ENCODE measurements around the gene TPX2. TPM values are rescaled to one million over a fixed set of nuclear protein-coding genes. Genes with fewer than 3 reads are reported as not detected.

Gene TPX2
- total and polyA plus RNA-seq, 2 donors (not counting 1 experiment from before 2014, with no cell fraction given) = 0.30 to 0.31 TPM

DNA sequence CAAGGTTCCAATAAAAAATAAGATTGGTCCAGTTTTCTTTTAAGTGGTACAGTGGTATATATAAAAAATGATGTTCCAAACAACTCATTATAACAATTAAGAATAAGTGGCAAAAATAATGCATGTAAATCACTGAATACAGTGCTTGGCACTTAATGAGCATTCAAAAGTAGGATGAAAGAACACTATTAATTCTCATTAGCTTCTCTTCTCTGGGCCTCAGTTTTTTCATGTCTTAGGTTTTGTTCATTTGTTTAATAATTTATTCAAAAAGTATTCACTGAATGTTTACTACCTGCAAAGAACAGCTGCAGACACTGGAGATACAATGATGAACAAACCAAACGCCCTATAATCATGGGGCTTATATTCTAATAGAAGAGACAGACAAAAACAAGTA lies 37.5 kb upstream of the TPX2 start:
- Histone ChIP-seq H3K9me3 (ENCODE audit: control extremely low read depth in 1 of 3, control insufficient read depth in 2 of 3, insufficient read depth in 1 of 3, low read length in 2 of 3) (no peaks in the 10 kb centered on the region), H3K27me3 (replicated peaks in 1 of 4; ENCODE audit: control extremely low read depth in 1 of 4, control insufficient read depth in 3 of 4, insufficient read depth in 4 of 4, low read length in 3 of 4) (no peaks in the 10 kb centered on the region), H3K79me2 (ENCODE audit: control insufficient read depth, insufficient read depth, low read length) (peaks cover 48% of the 10 kb centered on the region), H3K9ac (ENCODE audit: low read length) (no peak overlapping the region), H3K27ac (ENCODE audit: low read length in 2 of 2) (no peak overlapping the region), H3K4me3 (ENCODE audit: control extremely low read depth in 1 of 5, extremely low read depth in 1 of 5, insufficient read depth in 1 of 5, low read depth in 2 of 5, low read length in 4 of 5) (no peak overlapping the region), H4K20me1 (ENCODE audit: control insufficient read depth, insufficient read depth, low read length, poor library complexity, severe bottlenecking) (no peaks in the 10 kb centered on the region), H3K4me1 (ENCODE audit: control insufficient read depth in 2 of 2, insufficient read depth in 2 of 2, low read length in 2 of 2) (peaks cover 10 to 19% of the 10 kb centered on the region in 2 donors), H3K4me2 (replicated peaks; ENCODE audit: low read depth, low read length, poor library complexity, severe bottlenecking) (no peak overlapping the region), H3K36me3 (replicated peaks in 1 of 2; ENCODE audit: control extremely low read depth in 1 of 2, control insufficient read depth in 1 of 2, extremely low read depth in 1 of 2, insufficient read depth in 2 of 2, low read length in 1 of 2) (peaks cover 3 to 20% of the 10 kb centered on the region in 2 experiments), H2AFZ (ENCODE audit: insufficient read depth, low read depth, low read length, poor library complexity, severe bottlenecking) (no peak overlapping the region)
- no peaks in the 10 kb centered on the region for H3K27me3 Mint-ChIP-seq
- DNase-seq = no peak
- CTCF ChIA-PET = interaction anchor here (0.6 to 1.5 kb wide), 2 partner anchors 23 to 80 kb away, joined by 3 to 6 read pairs; no protein-coding TSS in a partner anchor
- no peak for ATAC-seq (ENCODE audit: low read depth)
- H3K9me3 Mint-ChIP-seq (ENCODE audit: insufficient read depth) = no peaks in the 10 kb centered on the region
- intact Hi-C loops (cut with micrococcal nuclease) = no loop called here
- peaks cover 34% of the 10 kb centered on the region for H3K4me1 Mint-ChIP-seq
- no peak overlapping the region for H3K4me3 Mint-ChIP-seq
- TF ChIP-seq, protein P1, sequence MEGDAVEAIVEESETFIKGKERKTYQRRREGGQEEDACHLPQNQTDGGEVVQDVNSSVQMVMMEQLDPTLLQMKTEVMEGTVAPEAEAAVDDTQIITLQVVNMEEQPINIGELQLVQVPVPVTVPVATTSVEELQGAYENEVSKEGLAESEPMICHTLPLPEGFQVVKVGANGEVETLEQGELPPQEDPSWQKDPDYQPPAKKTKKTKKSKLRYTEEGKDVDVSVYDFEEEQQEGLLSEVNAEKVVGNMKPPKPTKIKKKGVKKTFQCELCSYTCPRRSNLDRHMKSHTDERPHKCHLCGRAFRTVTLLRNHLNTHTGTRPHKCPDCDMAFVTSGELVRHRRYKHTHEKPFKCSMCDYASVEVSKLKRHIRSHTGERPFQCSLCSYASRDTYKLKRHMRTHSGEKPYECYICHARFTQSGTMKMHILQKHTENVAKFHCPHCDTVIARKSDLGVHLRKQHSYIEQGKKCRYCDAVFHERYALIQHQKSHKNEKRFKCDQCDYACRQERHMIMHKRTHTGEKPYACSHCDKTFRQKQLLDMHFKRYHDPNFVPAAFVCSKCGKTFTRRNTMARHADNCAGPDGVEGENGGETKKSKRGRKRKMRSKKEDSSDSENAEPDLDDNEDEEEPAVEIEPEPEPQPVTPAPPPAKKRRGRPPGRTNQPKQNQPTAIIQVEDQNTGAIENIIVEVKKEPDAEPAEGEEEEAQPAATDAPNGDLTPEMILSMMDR (IDR thresholded peaks at IDR 0.05) = no peak
- TF ChIP-seq EZH2 (IDR thresholded peaks at IDR 0.05; ENCODE audit: borderline replicate concordance, insufficient read depth, low read depth, low read length, poor library complexity, severe bottlenecking) = no peak
- no CpG with 5 or more reads among the region's 1 CpG for WGBS (ENCODE audit: insufficient coverage)
- H3K27ac Mint-ChIP-seq = no peak overlapping the region
- POLR2A ChIA-PET = no interaction called here

DNA sequence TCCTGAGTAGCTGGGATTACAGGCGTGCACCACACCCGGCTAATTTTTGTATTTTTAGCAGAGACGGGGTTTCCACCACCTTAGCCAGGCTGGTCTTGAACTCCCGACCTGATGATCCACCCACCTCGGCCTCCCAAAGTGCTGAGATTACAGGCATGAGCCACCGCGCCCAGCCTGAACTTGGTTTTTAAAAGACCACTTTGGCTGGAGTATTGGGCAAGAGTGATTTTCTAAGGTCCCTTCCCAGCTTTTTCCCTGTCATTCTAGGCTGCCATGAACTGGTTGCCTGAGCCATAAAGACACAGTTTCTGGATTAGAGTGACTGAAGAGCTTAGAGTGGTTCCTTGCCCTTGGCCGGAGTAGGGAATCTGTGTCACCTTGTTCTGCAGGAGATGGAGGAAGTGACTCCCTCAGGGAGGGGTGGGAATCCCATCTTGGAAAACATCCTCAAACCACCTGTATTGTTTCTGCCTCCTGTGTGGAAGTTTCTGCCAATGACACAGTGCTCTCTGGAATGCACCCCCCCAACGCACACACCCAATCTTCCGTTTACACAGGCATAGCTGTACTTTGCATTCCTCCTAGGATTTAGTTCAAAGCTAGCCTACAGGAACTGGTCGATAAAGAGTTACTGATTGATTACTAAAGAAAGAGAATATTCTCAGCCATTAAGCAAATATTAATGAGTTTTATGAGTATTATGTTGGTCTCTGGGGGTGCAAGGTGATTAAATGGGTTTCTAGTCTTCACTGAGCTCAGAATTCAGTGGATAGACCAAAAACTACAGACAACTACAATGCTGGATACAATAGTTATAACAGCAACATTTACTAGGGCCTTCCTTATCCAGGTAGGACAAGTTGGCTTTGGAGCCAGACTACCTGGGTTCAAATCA lies 34.6 kb upstream of the TPX2 start:
- Mint-ChIP-seq H3K4me3 (no peak overlapping the region), H3K27ac (no peak overlapping the region), H3K4me1 (peaks cover 26% of the 10 kb centered on the region), H3K9me3 (ENCODE audit: insufficient read depth) (no peaks in the 10 kb centered on the region), H3K27me3 (no peaks in the 10 kb centered on the region)
- H3K4me3 ChIP-seq (ENCODE audit: control extremely low read depth in 1 of 5, extremely low read depth in 1 of 5, insufficient read depth in 1 of 5, low read depth in 2 of 5, low read length in 4 of 5) = no peak overlapping the region
- DNase-seq (no peak), ATAC-seq (ENCODE audit: low read depth) (no peak)
- no peak overlapping the region for H3K4me2 ChIP-seq (replicated peaks; ENCODE audit: low read depth, low read length, poor library complexity, severe bottlenecking)
- H3K9ac ChIP-seq (ENCODE audit: low read length) = no peak overlapping the region
- no peaks in the 10 kb centered on the region for H3K9me3 ChIP-seq (ENCODE audit: control extremely low read depth in 1 of 3, control insufficient read depth in 2 of 3, insufficient read depth in 1 of 3, low read length in 2 of 3)
- no peak overlapping the region for H2AFZ ChIP-seq (ENCODE audit: insufficient read depth, low read depth, low read length, poor library complexity, severe bottlenecking)
- H3K36me3 ChIP-seq (replicated peaks in 1 of 2; ENCODE audit: control extremely low read depth in 1 of 2, control insufficient read depth in 1 of 2, extremely low read depth in 1 of 2, insufficient read depth in 2 of 2, low read length in 1 of 2) = peaks cover 1 to 35% of the 10 kb centered on the region in 2 experiments
- ChIA-PET CTCF (interaction anchor here (1.0 to 1.4 kb wide), 3 partner anchors 13 to 40 kb away, joined by 3 to 5 read pairs (median 4); no protein-coding TSS in a partner anchor), POLR2A (no interaction called here)
- TF ChIP-seq, protein P1 (IDR thresholded peaks at IDR 0.05) = no peak
- TF ChIP-seq EZH2 (IDR thresholded peaks at IDR 0.05; ENCODE audit: borderline replicate concordance, insufficient read depth, low read depth, low read length, poor library complexity, severe bottlenecking) = no peak
- H3K27ac ChIP-seq (ENCODE audit: low read length in 2 of 2) = no peak overlapping the region
- 94% methylated on average over 10 of the region's 11 CpGs for WGBS (ENCODE audit: insufficient coverage)
- intact Hi-C loops (cut with micrococcal nuclease) = no loop called here
- H3K4me1 ChIP-seq (ENCODE audit: control insufficient read depth in 2 of 2, insufficient read depth in 2 of 2, low read length in 2 of 2) = peaks cover 3 to 15% of the 10 kb centered on the region in 2 donors
- H3K27me3 ChIP-seq (replicated peaks in 1 of 4; ENCODE audit: control extremely low read depth in 1 of 4, control insufficient read depth in 3 of 4, insufficient read depth in 4 of 4, low read length in 3 of 4) = no peaks in the 10 kb centered on the region
- no peaks in the 10 kb centered on the region for H4K20me1 ChIP-seq (ENCODE audit: control insufficient read depth, insufficient read depth, low read length, poor library complexity, severe bottlenecking)
- peaks cover 45% of the 10 kb centered on the region for H3K79me2 ChIP-seq (ENCODE audit: control insufficient read depth, insufficient read depth, low read length)

All from B cell (primary cell).